Hepatocyte (in vitro differentiated cells): ENCODE results near the gene COL19A1.

Source experiments
- EZH2 ChIP-seq: fragments of 200-600 bp; sonication (generic); IDR thresholded peaks from 2 replicates; pipeline ENCODE4 v1.6.1; 2016; ENCODE audit warnings: antibody characterized with exemption, mild to moderate bottlenecking, borderline replicate concordance
- EZH2phosphoT487 ChIP-seq: fragments of 200-600 bp; sonication (generic); IDR thresholded peaks from one replicate; pipeline ENCODE4 v1.6.1; 2018; ENCODE audit warnings: antibody characterized with exemption, mild to moderate bottlenecking, low read depth, moderate library complexity; ENCODE audit not compliant: unreplicated experiment, severe bottlenecking
- TF ChIP-seq, protein P1 (sequence below): fragments of 200-600 bp; sonication (generic); IDR thresholded peaks from 2 replicates; pipeline ENCODE4 v1.5.1; 2016; ENCODE audit warnings: antibody characterized with exemption, mild to moderate bottlenecking; ENCODE audit not compliant: poor library complexity

- TF ChIP-seq EZH2phosphoT487 (no peak), EZH2 (no peak)
- TF ChIP-seq, protein P1, sequence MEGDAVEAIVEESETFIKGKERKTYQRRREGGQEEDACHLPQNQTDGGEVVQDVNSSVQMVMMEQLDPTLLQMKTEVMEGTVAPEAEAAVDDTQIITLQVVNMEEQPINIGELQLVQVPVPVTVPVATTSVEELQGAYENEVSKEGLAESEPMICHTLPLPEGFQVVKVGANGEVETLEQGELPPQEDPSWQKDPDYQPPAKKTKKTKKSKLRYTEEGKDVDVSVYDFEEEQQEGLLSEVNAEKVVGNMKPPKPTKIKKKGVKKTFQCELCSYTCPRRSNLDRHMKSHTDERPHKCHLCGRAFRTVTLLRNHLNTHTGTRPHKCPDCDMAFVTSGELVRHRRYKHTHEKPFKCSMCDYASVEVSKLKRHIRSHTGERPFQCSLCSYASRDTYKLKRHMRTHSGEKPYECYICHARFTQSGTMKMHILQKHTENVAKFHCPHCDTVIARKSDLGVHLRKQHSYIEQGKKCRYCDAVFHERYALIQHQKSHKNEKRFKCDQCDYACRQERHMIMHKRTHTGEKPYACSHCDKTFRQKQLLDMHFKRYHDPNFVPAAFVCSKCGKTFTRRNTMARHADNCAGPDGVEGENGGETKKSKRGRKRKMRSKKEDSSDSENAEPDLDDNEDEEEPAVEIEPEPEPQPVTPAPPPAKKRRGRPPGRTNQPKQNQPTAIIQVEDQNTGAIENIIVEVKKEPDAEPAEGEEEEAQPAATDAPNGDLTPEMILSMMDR: no peak
Measured at GRCh38 chr6:69888482-69889233, 22.3 kb downstream of the COL19A1 start.
